ENCODE data around the gene PPP2R5C.

Gene PPP2R5C

GRCh38 chr14:101854366-101854765 lies 92.9 kb downstream of the PPP2R5C start:
- ATAC-seq, result no peak

DNA sequence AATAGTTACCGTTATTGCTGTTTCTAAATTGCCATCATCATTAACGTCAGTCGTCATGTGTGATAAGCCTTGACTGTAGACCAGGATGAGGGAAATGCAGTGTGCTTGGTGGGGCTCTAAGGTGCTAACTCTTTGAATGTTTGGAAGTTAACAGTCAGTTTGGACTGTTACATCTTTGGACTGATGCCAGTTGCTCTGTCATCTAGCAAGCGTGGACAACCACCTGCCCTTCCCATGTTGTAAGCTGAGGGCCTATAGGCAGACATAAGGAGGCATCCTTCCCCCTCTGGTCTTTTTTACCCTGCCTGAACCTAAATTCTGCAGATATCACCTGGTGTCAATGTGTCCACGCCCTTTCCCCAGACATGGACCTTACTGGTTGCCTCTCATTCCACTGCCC lies 94.4 kb downstream of the PPP2R5C start:
- no peak for ATAC-seq
- TF ChIP-seq ZNF70 (CRISPR knock-in tag; IDR thresholded peaks at IDR 0.05), result no peak
- TF ChIP-seq ARNTL (CRISPR knock-in tag; IDR thresholded peaks at IDR 0.05; ENCODE audit: borderline replicate concordance, low read depth), result no peak
- no peak for TF ChIP-seq GLIS3 (CRISPR knock-in tag; IDR thresholded peaks at IDR 0.05)
- TF ChIP-seq, protein P1, sequence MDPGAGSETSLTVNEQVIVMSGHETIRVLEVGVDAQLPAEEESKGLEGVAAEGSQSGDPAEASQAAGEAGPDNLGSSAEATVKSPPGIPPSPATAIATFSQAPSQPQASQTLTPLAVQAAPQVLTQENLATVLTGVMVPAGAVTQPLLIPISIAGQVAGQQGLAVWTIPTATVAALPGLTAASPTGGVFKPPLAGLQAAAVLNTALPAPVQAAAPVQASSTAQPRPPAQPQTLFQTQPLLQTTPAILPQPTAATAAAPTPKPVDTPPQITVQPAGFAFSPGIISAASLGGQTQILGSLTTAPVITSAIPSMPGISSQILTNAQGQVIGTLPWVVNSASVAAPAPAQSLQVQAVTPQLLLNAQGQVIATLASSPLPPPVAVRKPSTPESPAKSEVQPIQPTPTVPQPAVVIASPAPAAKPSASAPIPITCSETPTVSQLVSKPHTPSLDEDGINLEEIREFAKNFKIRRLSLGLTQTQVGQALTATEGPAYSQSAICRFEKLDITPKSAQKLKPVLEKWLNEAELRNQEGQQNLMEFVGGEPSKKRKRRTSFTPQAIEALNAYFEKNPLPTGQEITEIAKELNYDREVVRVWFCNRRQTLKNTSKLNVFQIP (CRISPR knock-in tag; IDR thresholded peaks at IDR 0.05; ENCODE audit: borderline replicate concordance, low read depth), result no peak
- TF ChIP-seq RARB (CRISPR knock-in tag; IDR thresholded peaks at IDR 0.05), result no peak
- no peak for TF ChIP-seq BACH2 (CRISPR knock-in tag; IDR thresholded peaks at IDR 0.05; ENCODE audit: borderline replicate concordance)
- no peak for TF ChIP-seq OSR1 (CRISPR knock-in tag; IDR thresholded peaks at IDR 0.05)
- TF ChIP-seq ZC3H10 (CRISPR knock-in tag; IDR thresholded peaks at IDR 0.05), result no peak
- TF ChIP-seq ZNF8 (CRISPR knock-in tag; IDR thresholded peaks at IDR 0.05), result no peak
- TF ChIP-seq, protein P2, sequence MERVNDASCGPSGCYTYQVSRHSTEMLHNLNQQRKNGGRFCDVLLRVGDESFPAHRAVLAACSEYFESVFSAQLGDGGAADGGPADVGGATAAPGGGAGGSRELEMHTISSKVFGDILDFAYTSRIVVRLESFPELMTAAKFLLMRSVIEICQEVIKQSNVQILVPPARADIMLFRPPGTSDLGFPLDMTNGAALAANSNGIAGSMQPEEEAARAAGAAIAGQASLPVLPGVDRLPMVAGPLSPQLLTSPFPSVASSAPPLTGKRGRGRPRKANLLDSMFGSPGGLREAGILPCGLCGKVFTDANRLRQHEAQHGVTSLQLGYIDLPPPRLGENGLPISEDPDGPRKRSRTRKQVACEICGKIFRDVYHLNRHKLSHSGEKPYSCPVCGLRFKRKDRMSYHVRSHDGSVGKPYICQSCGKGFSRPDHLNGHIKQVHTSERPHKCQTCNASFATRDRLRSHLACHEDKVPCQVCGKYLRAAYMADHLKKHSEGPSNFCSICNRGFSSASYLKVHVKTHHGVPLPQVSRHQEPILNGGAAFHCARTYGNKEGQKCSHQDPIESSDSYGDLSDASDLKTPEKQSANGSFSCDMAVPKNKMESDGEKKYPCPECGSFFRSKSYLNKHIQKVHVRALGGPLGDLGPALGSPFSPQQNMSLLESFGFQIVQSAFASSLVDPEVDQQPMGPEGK (CRISPR knock-in tag; IDR thresholded peaks at IDR 0.05; ENCODE audit: borderline replicate concordance), result no peak
- TF ChIP-seq, protein P3, sequence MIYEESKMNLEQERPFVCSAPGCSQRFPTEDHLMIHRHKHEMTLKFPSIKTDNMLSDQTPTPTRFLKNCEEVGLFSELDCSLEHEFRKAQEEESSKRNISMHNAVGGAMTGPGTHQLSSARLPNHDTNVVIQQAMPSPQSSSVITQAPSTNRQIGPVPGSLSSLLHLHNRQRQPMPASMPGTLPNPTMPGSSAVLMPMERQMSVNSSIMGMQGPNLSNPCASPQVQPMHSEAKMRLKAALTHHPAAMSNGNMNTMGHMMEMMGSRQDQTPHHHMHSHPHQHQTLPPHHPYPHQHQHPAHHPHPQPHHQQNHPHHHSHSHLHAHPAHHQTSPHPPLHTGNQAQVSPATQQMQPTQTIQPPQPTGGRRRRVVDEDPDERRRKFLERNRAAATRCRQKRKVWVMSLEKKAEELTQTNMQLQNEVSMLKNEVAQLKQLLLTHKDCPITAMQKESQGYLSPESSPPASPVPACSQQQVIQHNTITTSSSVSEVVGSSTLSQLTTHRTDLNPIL (CRISPR knock-in tag; IDR thresholded peaks at IDR 0.05; ENCODE audit: low read depth), result no peak
- no peak for TF ChIP-seq SNAI2 (CRISPR knock-in tag; IDR thresholded peaks at IDR 0.05)
- TF ChIP-seq, protein P4, sequence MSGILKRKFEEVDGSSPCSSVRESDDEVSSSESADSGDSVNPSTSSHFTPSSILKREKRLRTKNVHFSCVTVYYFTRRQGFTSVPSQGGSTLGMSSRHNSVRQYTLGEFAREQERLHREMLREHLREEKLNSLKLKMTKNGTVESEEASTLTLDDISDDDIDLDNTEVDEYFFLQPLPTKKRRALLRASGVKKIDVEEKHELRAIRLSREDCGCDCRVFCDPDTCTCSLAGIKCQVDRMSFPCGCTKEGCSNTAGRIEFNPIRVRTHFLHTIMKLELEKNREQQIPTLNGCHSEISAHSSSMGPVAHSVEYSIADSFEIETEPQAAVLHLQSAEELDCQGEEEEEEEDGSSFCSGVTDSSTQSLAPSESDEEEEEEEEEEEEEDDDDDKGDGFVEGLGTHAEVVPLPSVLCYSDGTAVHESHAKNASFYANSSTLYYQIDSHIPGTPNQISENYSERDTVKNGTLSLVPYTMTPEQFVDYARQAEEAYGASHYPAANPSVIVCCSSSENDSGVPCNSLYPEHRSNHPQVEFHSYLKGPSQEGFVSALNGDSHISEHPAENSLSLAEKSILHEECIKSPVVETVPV (CRISPR knock-in tag; IDR thresholded peaks at IDR 0.05), result no peak
- no peak for TF ChIP-seq ISL1 (CRISPR knock-in tag; IDR thresholded peaks at IDR 0.05)
- no peak for TF ChIP-seq PPARA (CRISPR knock-in tag; IDR thresholded peaks at IDR 0.05; ENCODE audit: borderline replicate concordance)
- no peak for TF ChIP-seq CSDC2 (CRISPR knock-in tag; IDR thresholded peaks at IDR 0.05)

More at GRCh38 chr14:101854366-101854765, 92.9 kb downstream of the PPP2R5C start:
- TF ChIP-seq ZC3H10 (CRISPR knock-in tag; IDR thresholded peaks at IDR 0.05) (no peak), PPARA (CRISPR knock-in tag; IDR thresholded peaks at IDR 0.05; ENCODE audit: borderline replicate concordance) (no peak), TCF4 (CRISPR knock-in tag; IDR thresholded peaks at IDR 0.05; ENCODE audit: borderline replicate concordance) (no peak), ZFP3 (CRISPR knock-in tag; IDR thresholded peaks at IDR 0.05) (no peak), TSHZ2 (CRISPR knock-in tag; IDR thresholded peaks at IDR 0.05) (no peak), ARNTL (CRISPR knock-in tag; IDR thresholded peaks at IDR 0.05; ENCODE audit: borderline replicate concordance, low read depth) (no peak)
- TF ChIP-seq, protein P4 (CRISPR knock-in tag; IDR thresholded peaks at IDR 0.05), result no peak
- TF ChIP-seq, protein P1 (CRISPR knock-in tag; IDR thresholded peaks at IDR 0.05; ENCODE audit: borderline replicate concordance, low read depth), result no peak

Data from SK-N-SH treated with all-trans-retinoic acid at 6 μM for 48 hours (cell line).